ENCODE results near the gene CASQ1.

DNA sequence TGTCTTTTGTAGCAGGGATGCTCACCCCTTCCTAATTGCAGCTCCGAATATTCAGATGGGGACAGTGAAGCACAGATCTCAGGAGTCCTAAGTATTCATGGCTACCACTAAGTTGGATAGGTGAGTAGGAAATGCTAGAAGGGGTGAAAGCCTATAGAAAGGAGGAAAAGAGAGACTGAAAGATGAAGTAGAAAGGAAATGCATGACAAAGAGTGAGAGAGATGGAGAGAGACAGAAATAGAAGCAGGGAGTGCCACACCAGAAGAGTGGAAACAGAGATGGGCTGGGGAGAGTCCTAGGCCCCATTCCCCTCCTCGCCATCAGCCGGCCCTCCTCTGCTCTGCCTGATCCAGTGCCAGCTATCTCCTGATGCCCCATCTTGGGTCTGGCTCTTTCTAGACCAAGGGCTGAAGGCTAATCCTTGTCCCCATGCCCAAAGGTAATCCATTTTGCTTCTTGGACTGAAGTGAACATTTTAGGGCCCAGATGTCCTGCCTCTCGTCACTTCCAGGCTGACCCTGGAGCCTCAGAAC lies 16.8 kb downstream of the CASQ1 start:
- TF ChIP-seq, protein P1, sequence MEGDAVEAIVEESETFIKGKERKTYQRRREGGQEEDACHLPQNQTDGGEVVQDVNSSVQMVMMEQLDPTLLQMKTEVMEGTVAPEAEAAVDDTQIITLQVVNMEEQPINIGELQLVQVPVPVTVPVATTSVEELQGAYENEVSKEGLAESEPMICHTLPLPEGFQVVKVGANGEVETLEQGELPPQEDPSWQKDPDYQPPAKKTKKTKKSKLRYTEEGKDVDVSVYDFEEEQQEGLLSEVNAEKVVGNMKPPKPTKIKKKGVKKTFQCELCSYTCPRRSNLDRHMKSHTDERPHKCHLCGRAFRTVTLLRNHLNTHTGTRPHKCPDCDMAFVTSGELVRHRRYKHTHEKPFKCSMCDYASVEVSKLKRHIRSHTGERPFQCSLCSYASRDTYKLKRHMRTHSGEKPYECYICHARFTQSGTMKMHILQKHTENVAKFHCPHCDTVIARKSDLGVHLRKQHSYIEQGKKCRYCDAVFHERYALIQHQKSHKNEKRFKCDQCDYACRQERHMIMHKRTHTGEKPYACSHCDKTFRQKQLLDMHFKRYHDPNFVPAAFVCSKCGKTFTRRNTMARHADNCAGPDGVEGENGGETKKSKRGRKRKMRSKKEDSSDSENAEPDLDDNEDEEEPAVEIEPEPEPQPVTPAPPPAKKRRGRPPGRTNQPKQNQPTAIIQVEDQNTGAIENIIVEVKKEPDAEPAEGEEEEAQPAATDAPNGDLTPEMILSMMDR (IDR thresholded peaks at IDR 0.05): no peak
- no peak for TF ChIP-seq ZFX (IDR thresholded peaks at IDR 0.05; ENCODE audit: borderline replicate concordance)

Data from 22Rv1 (cell line).